Fibroblast of mammary gland (primary cell): ENCODE measurements around the gene PLCL2.

Experiments used
- DNase-seq: peaks from one replicate; pipeline ENCODE4 v3.0.0-alpha.2; 2010; ENCODE audit warnings: low read depth
- H3K4me3 ChIP-seq: 2 replicates; pipeline ENCODE4 v1.5.1; 2011; ENCODE audit warnings: low read depth, mild to moderate bottlenecking, low read length, moderate library complexity; ENCODE audit not compliant: control insufficient read depth
- CTCF ChIP-seq: conservative IDR thresholded peaks from 2 replicates; pipeline ENCODE4 v1.5.1; 2011; ENCODE audit warnings: low read depth, low read length, inconsistent platforms; ENCODE audit not compliant: control insufficient read depth, insufficient read depth

Gene PLCL2

GRCh38 chr3:16864610-16865313 lies 20.0 kb upstream of the PLCL2 start:
- H3K4me3 ChIP-seq: no peak overlapping the region
- peak; percentile 83 for DNase-seq
- TF ChIP-seq CTCF: no peak

DNA sequence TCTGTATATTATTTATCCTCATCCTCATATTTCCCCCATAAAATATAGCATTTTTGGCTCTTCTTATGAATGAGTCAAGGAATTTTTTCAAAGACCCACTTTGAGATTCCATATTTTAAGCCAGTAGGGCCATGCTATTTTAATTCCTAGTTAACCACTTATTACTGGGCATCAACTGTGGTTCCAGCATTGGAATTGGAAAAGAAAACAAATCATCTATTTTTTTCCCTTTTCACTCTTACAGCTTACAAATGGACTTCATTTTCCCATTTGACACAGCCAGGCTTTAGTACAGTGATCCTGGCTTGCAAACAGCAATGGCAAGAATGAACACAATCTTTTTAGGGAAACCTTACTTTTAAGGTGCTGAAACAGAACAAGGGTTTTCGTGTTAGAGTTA lies 19.4 kb upstream of the PLCL2 start:
- H3K4me3 ChIP-seq: no peak overlapping the region
- no peak for TF ChIP-seq CTCF
- peak; percentile 19 for DNase-seq

DNA sequence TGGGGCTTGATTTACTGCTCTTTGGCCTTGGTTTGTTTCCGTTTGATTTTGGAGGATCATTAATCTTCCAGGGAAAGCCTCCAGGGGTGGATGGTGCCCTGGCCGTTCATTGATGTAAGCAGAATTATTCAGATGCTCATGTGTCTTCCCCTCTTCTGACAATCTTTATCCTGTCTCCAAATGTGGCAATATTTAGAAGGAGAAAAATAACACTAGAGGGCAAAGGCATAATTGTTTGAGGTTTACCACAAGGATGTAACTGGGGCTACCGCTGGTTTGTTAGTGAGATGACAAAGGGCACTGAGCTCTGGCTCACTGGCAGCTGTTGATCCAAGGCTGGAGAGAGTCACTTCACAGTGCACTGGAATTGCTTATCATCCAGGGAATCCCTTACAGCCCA lies 18.2 kb upstream of the PLCL2 start:
- H3K4me3 ChIP-seq: no peak overlapping the region
- DNase-seq: peak; percentile 72
- no peak for TF ChIP-seq CTCF

DNA sequence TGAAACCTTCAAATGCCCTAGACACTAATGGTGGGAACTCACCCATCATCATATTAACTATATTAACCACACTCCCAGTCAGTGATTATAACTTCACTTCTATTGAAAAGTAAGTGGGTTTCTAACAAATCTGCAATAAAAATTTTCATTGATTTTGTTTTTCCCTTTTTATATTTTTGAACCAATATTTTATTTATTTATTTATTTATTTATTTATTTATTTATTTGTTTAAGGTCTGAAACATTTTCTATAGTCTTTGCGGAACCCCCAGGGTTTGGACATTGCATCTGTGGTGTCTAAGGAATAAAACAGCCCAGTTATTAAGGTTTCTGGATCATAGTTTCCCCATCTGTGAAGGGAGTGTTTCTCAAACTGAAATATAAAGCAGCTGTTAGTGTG lies 16.2 kb upstream of the PLCL2 start:
- TF ChIP-seq CTCF: no peak
- H3K4me3 ChIP-seq: no peak overlapping the region
- DNase-seq: no peak

DNA sequence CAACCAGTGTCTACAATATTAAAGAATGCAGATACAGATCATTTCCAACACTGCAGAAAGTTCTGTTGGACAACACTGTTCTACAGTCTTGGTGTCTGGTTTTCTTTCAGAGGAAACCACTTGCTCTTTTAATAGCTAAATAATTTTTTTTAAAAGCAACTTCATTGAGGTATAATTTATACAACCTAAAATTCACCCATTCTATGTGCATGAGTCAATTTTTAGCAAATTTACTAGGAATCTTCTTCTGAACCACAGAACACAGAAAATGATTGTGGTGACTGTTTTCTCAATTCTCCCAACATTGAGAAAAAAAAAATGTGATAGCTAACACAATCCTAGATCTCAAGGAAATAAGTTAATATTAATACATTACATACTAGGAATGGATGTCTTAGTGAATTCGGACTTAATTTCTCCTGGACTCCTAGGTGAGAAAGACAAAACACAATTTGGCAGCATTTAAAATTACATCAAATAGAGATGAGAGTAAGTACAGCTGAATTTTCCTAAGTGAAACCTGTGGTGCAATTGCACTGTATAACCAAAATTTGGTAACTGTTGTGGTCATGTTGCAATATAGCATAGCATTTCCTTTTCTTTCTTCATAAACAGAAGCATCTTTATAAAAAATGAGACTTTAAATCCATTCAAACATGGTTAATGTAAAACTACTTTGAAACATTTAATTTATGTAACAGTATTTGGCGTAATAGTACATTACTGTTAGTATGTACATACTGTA lies 15.3 kb upstream of the PLCL2 start:
- no peak for TF ChIP-seq CTCF
- H3K4me3 ChIP-seq: no peak overlapping the region
- DNase-seq: peak; percentile 30

DNA sequence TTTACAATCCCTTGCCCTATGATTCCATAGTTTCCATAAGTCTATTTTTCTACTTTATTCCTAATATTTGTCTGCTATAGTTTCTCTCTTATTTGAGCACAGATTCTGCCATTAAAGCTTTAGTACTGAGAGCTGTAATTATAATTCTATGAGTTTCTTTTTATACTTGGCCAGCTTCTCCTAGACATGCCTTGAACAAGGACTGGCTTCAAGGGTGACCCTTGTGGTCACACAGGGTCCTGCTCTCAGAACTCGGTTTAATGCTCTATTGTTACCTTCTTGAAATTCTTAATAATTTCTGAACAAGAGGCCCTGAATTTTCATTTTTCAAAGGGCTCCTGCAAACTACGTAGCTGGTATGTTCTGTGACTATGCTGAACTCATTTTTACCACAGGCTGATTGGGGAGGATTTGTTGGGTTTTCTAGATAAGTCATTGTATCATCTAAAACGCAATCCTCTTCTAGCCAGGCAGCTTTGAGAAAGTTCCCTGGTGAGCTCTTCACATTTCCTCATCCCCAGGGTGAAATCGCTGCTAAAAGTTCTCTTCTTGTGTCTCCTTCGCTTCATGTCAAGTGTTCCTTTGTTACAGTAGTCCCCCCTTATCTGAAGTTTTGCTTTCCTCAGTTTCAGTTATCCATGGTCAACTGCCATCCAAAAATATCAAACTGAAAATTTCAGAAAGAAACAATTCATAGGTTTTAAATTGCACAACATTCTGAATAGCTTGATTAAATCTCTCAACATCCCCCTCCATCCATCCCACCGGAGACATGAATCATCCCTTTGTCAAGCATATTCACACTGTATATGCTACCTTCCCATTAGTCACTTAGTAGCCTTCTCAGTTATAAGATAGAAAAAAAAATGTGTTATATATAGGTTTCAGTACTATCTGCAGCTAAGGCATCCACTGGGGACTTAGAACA lies 12.6 kb upstream of the PLCL2 start:
- peak; percentile 66 for DNase-seq
- no peak overlapping the region for H3K4me3 ChIP-seq
- TF ChIP-seq CTCF: no peak
